Endodermal cell (in vitro differentiated cells): ENCODE measurements around the gene CCT2. TPM values are rescaled to one million over a fixed set of nuclear protein-coding genes. Genes with fewer than 3 reads are reported as not detected.

Source experiments
- DNase-seq: peaks from one replicate; pipeline ENCODE4 v3.0.0-alpha.2; 2017
- H3K27ac ChIP-seq: 2 replicates; pipeline ENCODE4 v1.5.1; 2013; ENCODE audit warnings: mild to moderate bottlenecking, low read depth, low read length, moderate library complexity
- H3K27me3 ChIP-seq: 2 replicates; pipeline ENCODE4 v1.6.1; 2013; ENCODE audit warnings: mild to moderate bottlenecking, low read length, moderate library complexity; ENCODE audit not compliant: insufficient read depth, control insufficient read depth, poor library complexity, severe bottlenecking
- H3K36me3 ChIP-seq: 2 replicates; pipeline ENCODE4 v1.7.0; 2013; ENCODE audit warnings: mild to moderate bottlenecking, low read length, moderate library complexity; ENCODE audit not compliant: control insufficient read depth, insufficient read depth
- H3K4me1 ChIP-seq: one replicate; pipeline ENCODE4 v1.7.0; 2013; ENCODE audit warnings: low read length; ENCODE audit not compliant: control insufficient read depth, insufficient read depth
- H3K4me3 ChIP-seq: 2 replicates; pipeline ENCODE4 v1.5.1; 2013; ENCODE audit warnings: mild to moderate bottlenecking, low read length, moderate library complexity
- H3K9ac ChIP-seq: 2 replicates; pipeline ENCODE4 v1.6.1; 2013; ENCODE audit warnings: mild to moderate bottlenecking, low read length, moderate library complexity; ENCODE audit not compliant: poor library complexity, severe bottlenecking; ENCODE audit errors: extremely low read depth
- H3K9me3 ChIP-seq: 2 replicates; pipeline ENCODE4 v1.6.1; 2013; ENCODE audit warnings: mild to moderate bottlenecking, low read length, moderate library complexity; ENCODE audit not compliant: control insufficient read depth
- H3K27ac Mint-ChIP-seq: 2 replicates; pipeline ENCODE4 v1.8.0; 2020; ENCODE audit warnings: mixed read lengths
- H3K27me3 Mint-ChIP-seq: 2 replicates; pipeline ENCODE4 v1.8.0; 2021; ENCODE audit warnings: mild to moderate bottlenecking, mixed read lengths; ENCODE audit not compliant: insufficient read depth
- H3K36me3 Mint-ChIP-seq: 2 replicates; pipeline ENCODE4 v1.8.0; 2020; ENCODE audit warnings: low read depth, mixed read lengths
- H3K4me1 Mint-ChIP-seq: 2 replicates; pipeline ENCODE4 v1.8.0; 2020; ENCODE audit warnings: mixed read lengths
- H3K4me3 Mint-ChIP-seq: 2 replicates; pipeline ENCODE4 v1.8.0; 2020; ENCODE audit warnings: mild to moderate bottlenecking, moderate library complexity, mixed read lengths
- H3K9me3 Mint-ChIP-seq: 2 replicates; pipeline ENCODE4 v1.8.0; 2020; ENCODE audit warnings: mild to moderate bottlenecking, mixed read lengths
- CTCF ChIP-seq: fragments of 200-600 bp; sonication (generic); conservative IDR thresholded peaks from 2 replicates; pipeline ENCODE4 v1.5.0; 2021; ENCODE audit warnings: antibody characterized with exemption, mild to moderate bottlenecking
- WGBS, 2 experiments: methylation state at CpG; one replicate each; pipeline versions ENCODE4 v1.1.5 to v1.1.7; 2013; ENCODE audit warnings: missing lambda C conversion rate in 2 of 2, mixed read lengths in 1 of 2; ENCODE audit not compliant: insufficient coverage in 1 of 2, insufficient read length in 1 of 2; 5-methylcytosine and 5-hydroxymethylcytosine counted together
- total RNA-seq, 2 donors: library from RNA; stranded (reverse); fragmentation: NEBNext Ultra II Directional in 1 of 2; extraction: Animal tissue kit (Norgen Biotek cat#: 25700) in 1 of 2; gene quantifications; 2 replicates in 1 of 2; 3 replicates in 1 of 2; pipeline ENCODE4 v1.2.1, GENCODE V29; 2021

Gene CCT2
- total RNA-seq, 2 donors from 2014 or later = 284 to 319 TPM

DNA sequence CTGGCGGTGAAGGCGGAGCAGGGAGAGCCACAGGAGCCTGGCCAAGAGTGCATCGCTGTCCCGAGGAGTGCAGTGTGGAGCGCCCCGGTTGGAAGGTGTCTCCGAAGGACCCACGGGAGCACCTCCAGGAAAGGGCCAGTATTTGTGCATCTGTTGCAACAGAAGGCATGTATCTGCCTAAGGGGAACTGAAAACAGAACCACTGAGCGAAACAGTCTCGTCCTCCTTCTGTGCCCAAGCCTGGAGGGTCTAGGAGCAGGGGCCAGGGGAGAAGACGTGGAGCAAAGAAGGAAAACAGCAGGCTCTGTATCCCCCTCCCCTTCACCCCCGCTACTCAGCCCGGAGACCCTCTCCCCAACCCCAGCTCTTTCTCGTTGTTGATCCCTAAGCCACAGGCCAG is 30.8 kb downstream of the CCT2 start:
- H3K27me3 Mint-ChIP-seq = no peaks in the 10 kb centered on the region
- DNase-seq = no peak
- peaks cover 2% of the 10 kb centered on the region for H3K4me1 Mint-ChIP-seq
- H3K9me3 Mint-ChIP-seq = no peaks in the 10 kb centered on the region
- WGBS, 2 experiments = 88 to 91% methylated on average over 11 to 12 of the region's 14 CpGs
- Histone ChIP-seq H3K36me3 (no peaks in the 10 kb centered on the region), H3K27ac (no peak overlapping the region), H3K4me1 (no peaks in the 10 kb centered on the region), H3K27me3 (no peaks in the 10 kb centered on the region), H3K9ac (no peak overlapping the region), H3K4me3 (no peak overlapping the region), H3K9me3 (no peaks in the 10 kb centered on the region)
- no peak overlapping the region for H3K27ac Mint-ChIP-seq
- no peaks in the 10 kb centered on the region for H3K36me3 Mint-ChIP-seq
- TF ChIP-seq CTCF = no peak
- no peak overlapping the region for H3K4me3 Mint-ChIP-seq

DNA sequence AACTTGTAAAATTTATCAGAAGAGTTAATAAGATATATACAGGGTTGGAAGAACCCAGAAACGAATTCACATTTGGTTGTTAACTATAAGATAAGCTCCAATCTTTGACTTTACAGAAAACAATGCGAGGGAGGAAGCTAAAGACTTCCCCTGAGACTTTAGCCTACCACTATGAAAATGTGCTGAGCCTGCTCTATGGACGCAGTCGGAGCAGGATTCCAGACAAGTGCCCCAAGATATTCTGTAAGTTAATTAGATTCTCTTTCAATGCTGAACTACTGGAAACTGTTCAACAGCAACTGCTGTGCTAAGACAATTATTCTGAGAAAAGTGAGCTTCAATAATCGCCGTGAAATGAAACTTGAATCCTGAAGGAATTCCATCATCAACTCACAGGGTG is 33.8 kb downstream of the CCT2 start:
- Histone ChIP-seq H3K9me3 (no peaks in the 10 kb centered on the region), H3K9ac (no peak overlapping the region), H3K36me3 (no peaks in the 10 kb centered on the region), H3K27ac (no peak overlapping the region), H3K27me3 (no peaks in the 10 kb centered on the region), H3K4me3 (no peak overlapping the region), H3K4me1 (no peaks in the 10 kb centered on the region)
- H3K27me3 Mint-ChIP-seq = no peaks in the 10 kb centered on the region
- H3K4me3 Mint-ChIP-seq = no peak overlapping the region
- no peaks in the 10 kb centered on the region for H3K36me3 Mint-ChIP-seq
- no peak for DNase-seq
- no peak for TF ChIP-seq CTCF
- WGBS, 2 experiments = 79 to 80% methylated on average over 5 to 6 of the region's 6 CpGs
- no peaks in the 10 kb centered on the region for H3K9me3 Mint-ChIP-seq
- H3K27ac Mint-ChIP-seq = no peak overlapping the region
- peaks cover 2% of the 10 kb centered on the region for H3K4me1 Mint-ChIP-seq

GRCh38 chr12:69620077-69620476 is 34.8 kb downstream of the CCT2 start:
- Mint-ChIP-seq H3K9me3 (no peaks in the 10 kb centered on the region), H3K4me1 (peaks cover 2% of the 10 kb centered on the region), H3K27ac (no peak overlapping the region), H3K27me3 (no peaks in the 10 kb centered on the region), H3K36me3 (no peaks in the 10 kb centered on the region), H3K4me3 (no peak overlapping the region)
- Histone ChIP-seq H3K27ac (no peak overlapping the region), H3K27me3 (no peaks in the 10 kb centered on the region), H3K9ac (no peak overlapping the region), H3K9me3 (no peaks in the 10 kb centered on the region), H3K36me3 (no peaks in the 10 kb centered on the region), H3K4me1 (no peaks in the 10 kb centered on the region), H3K4me3 (no peak overlapping the region)
- no peak for TF ChIP-seq CTCF
- no peak for DNase-seq
- 89 to 93% methylated on average over 3 to 4 of the region's 4 CpGs for WGBS, 2 experiments
